GM19351 (cell line): Measurements from ENCODE around the gene POLR2E.

ENCODE experiments used
- ATAC-seq: cut with Tn5 transposase; IDR thresholded peaks from one replicate; pipeline ENCODE4 v1.9.1; 2021; ENCODE audit warnings: mild to moderate bottlenecking, moderate library complexity; ENCODE audit not compliant: unreplicated experiment

POLR2E gene

DNA sequence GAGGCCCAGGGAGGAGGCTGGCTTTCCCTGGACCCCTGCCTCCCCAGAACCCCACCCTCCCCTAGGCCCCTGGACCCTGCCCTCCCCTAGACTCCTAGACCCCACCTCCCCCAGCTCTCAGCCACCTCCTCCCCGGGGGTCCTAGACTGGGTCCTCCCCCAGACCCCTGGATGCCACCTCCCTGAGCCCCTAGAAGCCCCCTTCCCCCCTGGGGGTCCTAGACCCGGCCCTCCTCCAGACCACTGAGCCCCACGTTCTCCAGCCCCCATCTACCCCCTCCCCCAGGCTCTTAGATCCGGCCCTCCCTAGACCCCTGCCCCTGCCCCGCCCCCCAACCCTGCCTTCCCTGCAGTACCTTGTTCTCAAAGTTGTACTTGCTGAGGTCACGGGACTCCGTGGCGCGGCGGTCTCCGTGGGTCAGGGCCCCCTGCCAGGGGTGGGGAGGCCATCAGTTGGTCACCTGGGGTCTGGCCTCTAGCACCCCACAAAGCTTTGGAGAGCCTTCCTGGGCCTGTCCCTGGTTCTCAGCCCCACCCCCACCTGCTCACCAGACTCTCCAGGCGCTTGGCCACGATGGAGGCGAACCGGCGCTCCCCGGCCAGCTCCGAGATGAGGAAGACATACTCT, 16.6 kb upstream of the POLR2E start:
- ATAC-seq, result no peak

DNA sequence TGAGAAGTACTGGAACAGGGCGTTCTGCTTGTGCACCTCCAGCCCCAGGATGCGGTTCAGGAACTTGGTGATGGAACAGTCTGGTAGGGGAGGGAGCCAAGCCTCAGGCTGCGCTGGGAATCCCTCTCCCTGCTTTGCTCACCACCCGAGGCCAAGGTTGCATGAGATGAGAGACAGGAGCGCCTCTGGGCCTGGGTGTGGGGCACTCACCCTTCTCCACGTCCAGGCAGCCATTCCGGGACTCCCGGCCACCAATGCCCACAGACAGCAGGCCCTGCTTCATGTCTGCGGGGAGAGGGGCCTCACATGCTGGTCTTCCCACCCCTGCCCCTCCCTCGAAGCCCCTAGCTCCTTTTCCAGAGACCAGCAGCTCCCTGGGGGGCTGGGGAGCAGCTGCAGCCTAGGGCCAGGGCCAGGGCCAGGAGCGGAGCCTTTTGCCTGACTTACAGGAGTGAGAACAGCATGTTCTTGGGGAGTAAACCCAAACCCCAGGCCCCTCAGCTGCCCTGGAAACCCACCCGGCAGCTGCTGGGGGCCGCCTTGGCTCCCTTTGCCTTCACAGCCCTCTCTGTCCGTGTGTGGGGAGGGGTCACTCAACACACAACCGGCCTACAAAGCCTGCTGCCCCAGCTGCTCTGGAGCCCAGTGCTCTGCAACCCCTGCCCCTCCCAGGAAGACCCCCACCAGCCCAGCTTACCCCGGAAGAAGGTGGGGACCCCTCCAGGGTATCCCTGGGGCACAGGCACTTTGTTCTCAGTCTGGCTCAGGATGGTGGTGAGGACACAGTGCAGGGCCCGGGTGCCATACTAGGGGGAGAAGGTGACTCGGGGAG, 15.8 kb upstream of the POLR2E start:
- no peak for ATAC-seq

DNA sequence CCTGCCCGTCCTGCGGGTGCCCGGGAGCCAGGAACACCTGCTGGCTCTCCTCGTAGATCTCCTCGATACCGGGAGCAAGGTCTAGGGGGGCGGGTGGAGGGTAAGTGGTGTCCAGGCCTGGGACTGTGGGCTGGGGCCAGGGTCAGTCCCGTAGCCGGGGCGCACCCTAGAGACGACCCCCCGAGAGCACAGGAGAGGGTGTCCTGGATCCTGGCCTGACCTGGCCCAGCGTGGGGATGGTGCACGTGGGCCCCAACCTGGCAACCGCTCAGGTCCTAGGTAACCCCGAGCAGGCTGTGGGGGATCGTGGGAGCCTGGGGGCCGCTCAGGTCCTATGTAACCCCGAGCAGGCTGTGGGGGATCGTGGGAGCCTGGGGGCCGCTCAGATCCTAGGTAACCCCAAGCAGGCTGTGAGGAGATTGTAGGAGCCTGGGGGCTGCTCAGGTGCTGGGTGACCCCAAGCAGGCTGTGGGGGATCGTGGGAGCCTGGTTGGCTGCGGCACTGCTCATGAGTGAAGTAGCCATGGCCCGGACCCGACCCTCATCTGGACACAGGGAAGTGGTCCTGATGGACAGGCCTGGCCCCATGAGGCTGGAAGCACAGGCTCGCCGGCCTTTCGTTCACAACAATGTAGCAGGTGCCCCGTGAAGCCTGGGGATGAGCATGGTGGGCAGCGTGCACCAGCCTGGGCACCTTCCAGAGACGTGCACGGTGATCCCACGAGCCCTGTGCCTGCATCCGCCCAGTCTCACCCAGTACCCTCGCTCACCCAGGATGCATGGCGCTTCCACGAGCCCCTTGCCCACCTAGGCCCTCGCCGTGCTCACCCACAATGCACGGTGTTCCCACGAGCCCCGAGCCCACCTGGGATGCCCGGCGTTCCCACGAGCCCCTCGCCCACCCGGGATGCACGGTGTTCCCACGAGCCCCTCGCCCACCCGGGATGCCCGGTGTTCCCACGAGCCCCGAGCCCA, 14.8 kb upstream of the POLR2E start:
- ATAC-seq, result no peak

DNA sequence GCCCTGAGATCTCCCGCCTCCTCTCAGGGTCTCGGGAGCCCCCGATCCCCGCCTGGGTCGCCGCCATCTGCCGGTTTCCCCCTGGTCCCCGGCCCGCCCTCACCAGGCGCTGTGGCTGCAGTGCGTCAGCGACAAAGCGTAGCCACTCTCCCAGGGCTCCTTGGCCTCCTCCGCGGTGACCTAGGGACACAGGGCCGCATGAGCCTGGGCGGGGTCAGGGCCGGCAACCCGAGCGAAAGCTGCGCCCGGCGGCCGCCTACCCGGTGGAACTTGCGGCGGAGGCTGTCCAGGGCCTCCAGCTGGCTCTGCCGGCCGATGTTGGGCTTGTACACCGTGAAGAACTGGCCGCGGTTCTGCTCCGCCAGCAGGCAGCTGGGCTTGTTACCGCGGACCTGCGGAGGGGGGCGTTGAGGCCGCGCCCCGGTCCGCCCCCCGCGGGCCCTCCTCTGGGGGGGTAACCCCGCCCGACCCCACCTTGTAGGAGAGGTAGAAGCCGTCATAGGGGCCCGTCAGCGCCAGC, 13.9 kb upstream of the POLR2E start:
- no peak for ATAC-seq

DNA sequence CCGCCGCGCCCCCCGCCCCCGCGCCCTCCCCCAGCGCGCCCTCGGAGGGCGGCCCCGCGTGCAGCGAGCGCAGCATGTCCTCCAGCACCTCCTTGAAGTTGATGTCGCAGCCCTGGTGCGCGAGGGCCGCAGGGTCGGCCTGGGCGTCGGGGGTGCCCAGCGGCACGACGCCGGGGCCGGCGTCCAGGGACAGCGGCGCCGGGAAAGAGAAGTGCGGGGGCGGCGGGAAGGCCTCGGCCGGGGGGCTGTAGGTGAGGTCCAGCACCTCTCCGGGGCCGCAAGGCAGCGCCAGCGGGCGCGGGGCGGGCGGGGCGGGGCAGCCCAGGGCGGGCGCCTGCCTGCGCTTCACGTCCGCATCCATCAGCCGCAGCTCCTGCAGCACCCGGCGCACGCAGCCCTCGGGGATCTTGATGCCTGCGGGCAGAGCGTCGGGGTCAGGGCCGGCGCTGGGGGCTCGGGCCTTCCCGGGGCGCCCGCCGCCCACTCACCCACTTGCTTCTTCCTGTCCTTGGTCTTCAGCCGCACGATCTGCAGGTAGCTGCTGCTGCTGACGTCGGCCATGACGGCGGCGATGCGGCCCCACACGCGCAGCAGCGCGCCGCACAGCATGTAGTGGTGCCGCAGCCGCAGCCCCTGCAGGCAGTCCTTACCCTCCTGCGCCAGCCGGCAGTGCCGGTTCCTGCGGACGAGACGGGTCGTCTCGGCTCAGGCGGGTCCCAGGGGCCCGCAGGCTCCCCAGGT, 13.3 kb upstream of the POLR2E start:
- no peak for ATAC-seq

GRCh38 chr19:1107661-1108261, 12.6 kb upstream of the POLR2E start:
- ATAC-seq, result no peak

DNA sequence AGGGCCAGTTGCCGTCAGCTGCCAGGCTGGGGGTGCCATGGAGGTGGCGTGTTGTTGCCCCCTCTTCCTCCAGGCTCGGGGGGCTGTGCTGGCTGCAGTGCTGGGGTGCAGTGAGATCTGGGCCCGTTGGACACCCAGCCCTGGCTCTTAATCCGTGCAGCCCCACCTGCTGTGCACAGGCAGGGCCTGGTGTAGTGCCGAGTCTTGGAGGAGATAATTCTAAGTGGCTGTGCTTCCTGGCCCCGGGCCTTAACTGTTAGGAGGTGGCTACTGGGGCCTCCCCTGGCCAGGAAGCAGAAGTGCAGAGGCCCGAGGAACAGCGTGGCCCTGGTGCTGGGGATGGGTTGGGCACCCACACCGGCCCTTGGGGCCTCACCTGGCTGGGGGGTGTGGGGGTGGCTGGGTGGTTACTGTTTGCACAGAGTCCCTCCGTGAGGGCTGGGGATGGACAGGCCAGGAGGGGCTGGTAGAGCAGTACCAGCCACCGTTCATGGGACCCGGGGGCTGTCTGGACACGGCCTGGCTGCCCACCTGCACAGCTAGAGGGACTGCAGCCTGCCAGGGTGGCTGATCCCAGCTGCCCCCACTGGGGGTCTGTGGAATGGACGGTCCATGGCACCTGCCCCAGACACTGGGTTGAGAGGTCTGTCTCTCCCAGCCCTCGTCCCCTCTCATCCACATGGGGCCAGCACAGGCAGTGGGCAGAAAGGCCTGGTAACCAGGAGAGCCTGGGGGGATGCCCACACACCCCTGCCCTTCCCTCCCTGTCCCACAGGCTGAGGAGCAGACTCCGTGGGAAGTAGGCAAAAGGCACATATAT, 11.9 kb upstream of the POLR2E start:
- ATAC-seq, result no peak

DNA sequence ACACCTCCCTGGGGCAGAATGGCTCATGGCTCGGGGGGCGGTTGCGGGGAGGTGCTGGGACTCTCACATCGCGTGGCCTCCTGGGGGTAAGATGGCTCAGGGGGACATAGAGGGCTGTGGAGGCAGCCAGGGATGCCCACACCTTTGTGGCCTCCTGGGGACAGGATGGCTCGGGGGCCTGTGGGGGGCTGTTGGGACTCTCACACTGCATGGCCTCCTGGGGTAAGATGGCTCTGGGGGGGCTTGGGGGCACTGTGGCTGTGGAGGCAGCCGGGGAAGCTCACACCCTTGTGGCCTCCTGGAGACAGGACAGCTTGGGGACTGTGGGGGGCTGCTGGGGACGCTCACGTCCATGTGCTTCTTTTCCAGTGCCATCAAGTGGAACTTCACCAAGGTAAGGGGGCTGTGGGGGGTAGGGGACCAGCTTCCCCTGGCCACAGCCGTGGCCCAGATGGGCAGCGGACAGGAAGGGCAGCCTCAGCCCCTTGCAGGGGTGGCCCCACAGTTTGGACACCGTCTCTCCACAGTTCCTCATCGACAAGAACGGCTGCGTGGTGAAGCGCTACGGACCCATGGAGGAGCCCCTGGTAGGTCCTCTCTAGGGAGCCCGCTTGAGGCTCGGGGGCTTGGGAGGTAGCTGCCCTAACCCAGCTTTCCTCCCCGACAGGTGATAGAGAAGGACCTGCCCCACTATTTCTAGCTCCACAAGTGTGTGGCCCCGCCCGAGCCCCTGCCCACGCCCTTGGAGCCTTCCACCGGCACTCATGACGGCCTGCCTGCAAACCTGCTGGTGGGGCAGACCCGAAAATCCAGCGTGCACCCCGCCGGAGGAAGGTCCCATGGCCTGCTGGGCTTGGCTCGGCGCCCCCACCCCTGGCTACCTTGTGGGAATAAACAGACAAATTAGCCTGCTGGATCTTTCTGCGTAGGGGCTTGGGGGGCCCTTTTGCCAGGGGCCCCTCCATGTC, 11.0 kb upstream of the POLR2E start:
- ATAC-seq, result no peak

DNA sequence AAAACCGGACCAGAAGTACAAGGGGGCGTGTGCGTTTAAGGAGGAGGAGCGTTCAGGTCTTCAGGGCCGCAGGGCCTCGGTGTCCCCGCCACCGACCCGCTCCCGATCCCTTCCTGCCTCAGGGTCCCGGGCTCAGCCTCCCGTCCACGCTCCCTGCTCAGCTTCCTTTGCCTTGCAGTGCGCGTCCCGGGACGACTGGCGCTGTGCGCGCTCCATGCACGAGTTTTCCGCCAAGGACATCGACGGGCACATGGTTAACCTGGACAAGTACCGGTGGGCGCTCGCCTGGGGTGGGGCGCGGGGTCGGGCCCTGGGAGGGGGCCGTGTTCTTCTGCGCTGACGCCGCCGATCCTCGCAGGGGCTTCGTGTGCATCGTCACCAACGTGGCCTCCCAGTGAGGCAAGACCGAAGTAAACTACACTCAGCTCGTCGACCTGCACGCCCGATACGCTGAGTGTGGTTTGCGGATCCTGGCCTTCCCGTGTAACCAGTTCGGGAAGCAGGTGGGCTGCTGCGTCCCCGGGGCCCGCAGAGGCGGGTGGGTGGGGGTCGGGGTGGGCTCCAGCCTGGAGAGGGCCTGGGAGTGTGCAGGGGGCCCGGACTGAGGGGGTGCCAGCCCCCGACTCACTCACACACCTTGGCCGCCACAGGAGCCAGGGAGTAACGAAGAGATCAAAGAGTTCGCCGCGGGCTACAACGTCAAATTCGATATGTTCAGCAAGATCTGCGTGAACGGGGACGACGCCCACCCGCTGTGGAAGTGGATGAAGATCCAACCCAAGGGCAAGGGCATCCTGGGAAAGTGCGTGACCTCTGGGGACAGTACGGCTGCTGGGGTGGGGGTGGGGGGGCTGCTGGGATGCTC, 10.1 kb upstream of the POLR2E start:
- ATAC-seq, result no peak

- ATAC-seq, result peak; percentile 19
These were observed 9.3 kb upstream of the POLR2E start for GRCh38 chr19:1104311-1105007.

- ATAC-seq, result peak; percentile 76
These were observed 8.6 kb upstream of the POLR2E start, which contains the start of gene GPX4 for GRCh38 chr19:1103708-1104310. GPX4 (plus strand) TSS chr19:1103994; CDS start chr19:1104044, 50 bp downstream.

DNA sequence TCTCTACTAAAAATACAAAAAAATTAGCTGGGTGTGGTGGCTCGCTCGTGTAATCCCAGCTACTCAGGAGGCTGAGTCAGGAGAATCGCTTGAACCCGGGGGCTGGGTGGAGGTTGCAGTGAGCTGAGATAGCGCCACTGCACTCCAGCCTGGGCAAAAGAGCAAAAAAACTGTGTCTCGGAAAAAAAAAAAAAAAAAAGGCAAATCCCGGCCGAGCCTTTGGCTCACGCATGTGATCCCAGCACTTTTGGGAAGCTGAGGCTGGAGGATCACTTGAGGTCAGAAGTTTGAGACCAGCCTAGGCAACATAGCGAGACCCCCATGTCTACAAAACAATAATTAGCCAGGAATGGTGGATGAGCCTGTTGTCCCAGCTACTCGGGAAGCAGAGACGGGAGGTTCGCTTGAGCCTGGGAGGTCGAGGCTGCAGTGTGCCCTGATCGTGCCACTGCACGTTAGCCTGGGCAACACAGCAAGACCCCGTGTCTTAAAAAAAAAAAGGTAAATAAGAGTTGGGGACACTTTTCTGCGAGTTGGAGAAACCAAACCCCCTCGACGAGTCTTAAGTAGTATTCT, 8.0 kb upstream of the POLR2E start:
- ATAC-seq, result no peak

GRCh38 chr19:1102407-1103131, 7.4 kb upstream of the POLR2E start:
- ATAC-seq, result no peak

DNA sequence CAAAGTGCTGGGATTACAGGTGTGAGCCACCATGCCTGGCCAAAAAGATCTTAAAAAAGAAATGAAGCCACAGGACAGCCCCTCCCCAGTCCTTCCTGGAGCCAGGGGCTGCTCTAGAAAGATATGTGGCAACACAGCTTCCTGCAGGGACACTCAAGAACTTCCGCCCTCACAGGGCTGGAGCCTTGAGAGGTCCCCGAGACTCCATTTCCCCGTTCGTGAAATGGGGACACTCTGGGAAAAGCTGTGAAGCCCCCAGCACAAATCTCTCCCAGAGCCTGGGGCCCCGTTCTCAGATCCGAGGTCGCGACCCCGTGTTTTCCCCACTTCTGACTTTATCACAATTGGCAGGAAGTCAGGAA, 6.1 kb upstream of the POLR2E start:
- no peak for ATAC-seq
